Measurements from ENCODE around the gene IP6K3. TPM values are rescaled to one million over a fixed set of nuclear protein-coding genes. Genes with fewer than 3 reads are reported as not detected.

The IP6K3 gene
- total and polyA plus RNA-seq, 2 experiments from 2014 or later = 0.14 to 0.16 TPM

DNA sequence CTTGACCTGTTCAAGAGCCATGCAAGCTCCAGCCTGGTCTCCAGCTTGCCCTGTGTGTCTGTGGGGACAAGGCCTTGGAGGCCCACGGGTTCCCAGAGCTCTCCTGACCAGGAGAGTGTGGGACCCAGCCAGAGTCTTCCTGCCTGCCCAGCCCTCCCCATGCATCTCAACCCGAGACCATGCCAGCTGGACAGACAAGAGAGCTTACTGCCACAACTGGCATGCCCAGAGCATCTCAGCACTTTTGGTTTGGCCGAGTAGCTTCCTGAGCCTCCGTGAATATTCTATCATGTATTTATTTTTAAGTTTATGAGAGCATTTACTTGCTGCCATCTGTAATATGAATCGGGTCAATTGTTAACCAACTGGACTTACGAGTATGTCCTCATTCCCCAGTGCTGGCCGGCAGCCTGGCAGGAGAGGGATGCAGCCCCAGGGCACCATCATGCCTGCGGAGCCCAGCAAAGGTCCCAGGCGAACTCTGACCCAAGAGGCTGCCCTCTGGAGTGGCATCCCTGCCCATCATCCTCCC is 14.9 kb downstream of the IP6K3 start (continued):
- TF ChIP-seq, protein P1, sequence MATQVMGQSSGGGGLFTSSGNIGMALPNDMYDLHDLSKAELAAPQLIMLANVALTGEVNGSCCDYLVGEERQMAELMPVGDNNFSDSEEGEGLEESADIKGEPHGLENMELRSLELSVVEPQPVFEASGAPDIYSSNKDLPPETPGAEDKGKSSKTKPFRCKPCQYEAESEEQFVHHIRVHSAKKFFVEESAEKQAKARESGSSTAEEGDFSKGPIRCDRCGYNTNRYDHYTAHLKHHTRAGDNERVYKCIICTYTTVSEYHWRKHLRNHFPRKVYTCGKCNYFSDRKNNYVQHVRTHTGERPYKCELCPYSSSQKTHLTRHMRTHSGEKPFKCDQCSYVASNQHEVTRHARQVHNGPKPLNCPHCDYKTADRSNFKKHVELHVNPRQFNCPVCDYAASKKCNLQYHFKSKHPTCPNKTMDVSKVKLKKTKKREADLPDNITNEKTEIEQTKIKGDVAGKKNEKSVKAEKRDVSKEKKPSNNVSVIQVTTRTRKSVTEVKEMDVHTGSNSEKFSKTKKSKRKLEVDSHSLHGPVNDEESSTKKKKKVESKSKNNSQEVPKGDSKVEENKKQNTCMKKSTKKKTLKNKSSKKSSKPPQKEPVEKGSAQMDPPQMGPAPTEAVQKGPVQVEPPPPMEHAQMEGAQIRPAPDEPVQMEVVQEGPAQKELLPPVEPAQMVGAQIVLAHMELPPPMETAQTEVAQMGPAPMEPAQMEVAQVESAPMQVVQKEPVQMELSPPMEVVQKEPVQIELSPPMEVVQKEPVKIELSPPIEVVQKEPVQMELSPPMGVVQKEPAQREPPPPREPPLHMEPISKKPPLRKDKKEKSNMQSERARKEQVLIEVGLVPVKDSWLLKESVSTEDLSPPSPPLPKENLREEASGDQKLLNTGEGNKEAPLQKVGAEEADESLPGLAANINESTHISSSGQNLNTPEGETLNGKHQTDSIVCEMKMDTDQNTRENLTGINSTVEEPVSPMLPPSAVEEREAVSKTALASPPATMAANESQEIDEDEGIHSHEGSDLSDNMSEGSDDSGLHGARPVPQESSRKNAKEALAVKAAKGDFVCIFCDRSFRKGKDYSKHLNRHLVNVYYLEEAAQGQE (IDR thresholded peaks at IDR 0.05; ENCODE audit: unreplicated experiment) = no peak
- TF ChIP-seq JUNB (IDR thresholded peaks at IDR 0.05; ENCODE audit: unreplicated experiment) (no peak), EZH2 (IDR thresholded peaks at IDR 0.05; ENCODE audit: low read depth, unreplicated experiment) (no peak), ZNF114 (CRISPR knock-in tag; IDR thresholded peaks at IDR 0.05) (no peak), EZH2phosphoT487 (IDR thresholded peaks at IDR 0.05; ENCODE audit: unreplicated experiment) (no peak), STAT1 (IDR thresholded peaks at IDR 0.05; ENCODE audit: unreplicated experiment) (no peak), POLR2AphosphoS5 (IDR thresholded peaks at IDR 0.05; ENCODE audit: low read depth) (no peak)

DNA sequence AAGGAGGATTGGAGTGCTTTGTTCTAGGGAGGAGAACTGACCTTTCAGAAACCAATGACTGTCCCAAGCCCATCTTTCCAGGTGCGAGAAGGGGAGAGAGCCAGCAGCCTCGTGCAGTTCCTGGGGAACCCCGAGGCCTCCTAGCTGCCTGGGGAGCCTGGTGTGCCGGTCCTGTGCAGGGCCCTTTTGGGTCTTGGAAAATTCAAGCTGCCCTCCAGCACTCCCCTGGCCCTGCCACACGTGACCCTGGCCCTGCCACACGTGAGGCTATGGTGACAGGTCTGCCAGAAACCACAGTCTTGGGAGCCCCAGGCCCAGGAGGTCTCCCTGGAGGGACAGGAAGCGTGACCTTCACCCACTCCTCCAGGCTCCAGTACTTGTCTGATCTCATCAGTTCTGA is 15.7 kb downstream of the IP6K3 start:
- Histone ChIP-seq H3K27me3 (ENCODE audit: insufficient read depth) (no peaks in the 10 kb centered on the region), H2AFZ (0 out of 2 replicates have a peak overlapping the region, but pooled peaks have one; percentile 43), H3F3A (replicated peaks; ENCODE audit: low read depth) (no peaks in the 10 kb centered on the region), H3K79me2 (replicated peaks; ENCODE audit: insufficient read depth) (no peaks in the 10 kb centered on the region), H3K4me3 (no peak overlapping the region), H3K4me1 (ENCODE audit: insufficient read depth) (no peaks in the 10 kb centered on the region), H3K36me3 (ENCODE audit: insufficient read depth) (no peaks in the 10 kb centered on the region), H3K9me2 (ENCODE audit: insufficient read depth) (no peaks in the 10 kb centered on the region), H3K4me2 (no peak overlapping the region), H3K27ac (ENCODE audit: low read depth) (no peak overlapping the region), H4K20me1 (replicated peaks; ENCODE audit: insufficient read depth) (no peaks in the 10 kb centered on the region)
- Mint-ChIP-seq H3K36me3 (ENCODE audit: low read depth) (no peaks in the 10 kb centered on the region), H3K27me3 (ENCODE audit: insufficient read depth, low read depth, poor library complexity) (peaks cover 9% of the 10 kb centered on the region), H3K4me1 (peaks cover 5% of the 10 kb centered on the region; the same call in 2 of the 3 replicates), H3K4me3 (no peak overlapping the region), H3K27ac (no peak overlapping the region), H3K9me3 (no peaks in the 10 kb centered on the region)
- ATAC-seq = no peak
- DNase-seq (ENCODE audit: low spot score) = no peak
- no peak for TF ChIP-seq EZH2 (IDR thresholded peaks at IDR 0.05; ENCODE audit: low read depth, unreplicated experiment)
- no peak for TF ChIP-seq STAT1 (IDR thresholded peaks at IDR 0.05; ENCODE audit: unreplicated experiment)
- TF ChIP-seq, protein P2, sequence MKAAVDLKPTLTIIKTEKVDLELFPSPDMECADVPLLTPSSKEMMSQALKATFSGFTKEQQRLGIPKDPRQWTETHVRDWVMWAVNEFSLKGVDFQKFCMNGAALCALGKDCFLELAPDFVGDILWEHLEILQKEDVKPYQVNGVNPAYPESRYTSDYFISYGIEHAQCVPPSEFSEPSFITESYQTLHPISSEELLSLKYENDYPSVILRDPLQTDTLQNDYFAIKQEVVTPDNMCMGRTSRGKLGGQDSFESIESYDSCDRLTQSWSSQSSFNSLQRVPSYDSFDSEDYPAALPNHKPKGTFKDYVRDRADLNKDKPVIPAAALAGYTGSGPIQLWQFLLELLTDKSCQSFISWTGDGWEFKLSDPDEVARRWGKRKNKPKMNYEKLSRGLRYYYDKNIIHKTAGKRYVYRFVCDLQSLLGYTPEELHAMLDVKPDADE (IDR thresholded peaks at IDR 0.05) = no peak
- TF ChIP-seq, protein P3, sequence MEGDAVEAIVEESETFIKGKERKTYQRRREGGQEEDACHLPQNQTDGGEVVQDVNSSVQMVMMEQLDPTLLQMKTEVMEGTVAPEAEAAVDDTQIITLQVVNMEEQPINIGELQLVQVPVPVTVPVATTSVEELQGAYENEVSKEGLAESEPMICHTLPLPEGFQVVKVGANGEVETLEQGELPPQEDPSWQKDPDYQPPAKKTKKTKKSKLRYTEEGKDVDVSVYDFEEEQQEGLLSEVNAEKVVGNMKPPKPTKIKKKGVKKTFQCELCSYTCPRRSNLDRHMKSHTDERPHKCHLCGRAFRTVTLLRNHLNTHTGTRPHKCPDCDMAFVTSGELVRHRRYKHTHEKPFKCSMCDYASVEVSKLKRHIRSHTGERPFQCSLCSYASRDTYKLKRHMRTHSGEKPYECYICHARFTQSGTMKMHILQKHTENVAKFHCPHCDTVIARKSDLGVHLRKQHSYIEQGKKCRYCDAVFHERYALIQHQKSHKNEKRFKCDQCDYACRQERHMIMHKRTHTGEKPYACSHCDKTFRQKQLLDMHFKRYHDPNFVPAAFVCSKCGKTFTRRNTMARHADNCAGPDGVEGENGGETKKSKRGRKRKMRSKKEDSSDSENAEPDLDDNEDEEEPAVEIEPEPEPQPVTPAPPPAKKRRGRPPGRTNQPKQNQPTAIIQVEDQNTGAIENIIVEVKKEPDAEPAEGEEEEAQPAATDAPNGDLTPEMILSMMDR (conservative IDR thresholded peaks at IDR 0.05; ENCODE audit: low read depth in 2 of 2) = no peak
- no peak for TF ChIP-seq CREB1 (CRISPR knock-in tag; IDR thresholded peaks at IDR 0.05; ENCODE audit: low read depth)
- TF ChIP-seq, protein P4, sequence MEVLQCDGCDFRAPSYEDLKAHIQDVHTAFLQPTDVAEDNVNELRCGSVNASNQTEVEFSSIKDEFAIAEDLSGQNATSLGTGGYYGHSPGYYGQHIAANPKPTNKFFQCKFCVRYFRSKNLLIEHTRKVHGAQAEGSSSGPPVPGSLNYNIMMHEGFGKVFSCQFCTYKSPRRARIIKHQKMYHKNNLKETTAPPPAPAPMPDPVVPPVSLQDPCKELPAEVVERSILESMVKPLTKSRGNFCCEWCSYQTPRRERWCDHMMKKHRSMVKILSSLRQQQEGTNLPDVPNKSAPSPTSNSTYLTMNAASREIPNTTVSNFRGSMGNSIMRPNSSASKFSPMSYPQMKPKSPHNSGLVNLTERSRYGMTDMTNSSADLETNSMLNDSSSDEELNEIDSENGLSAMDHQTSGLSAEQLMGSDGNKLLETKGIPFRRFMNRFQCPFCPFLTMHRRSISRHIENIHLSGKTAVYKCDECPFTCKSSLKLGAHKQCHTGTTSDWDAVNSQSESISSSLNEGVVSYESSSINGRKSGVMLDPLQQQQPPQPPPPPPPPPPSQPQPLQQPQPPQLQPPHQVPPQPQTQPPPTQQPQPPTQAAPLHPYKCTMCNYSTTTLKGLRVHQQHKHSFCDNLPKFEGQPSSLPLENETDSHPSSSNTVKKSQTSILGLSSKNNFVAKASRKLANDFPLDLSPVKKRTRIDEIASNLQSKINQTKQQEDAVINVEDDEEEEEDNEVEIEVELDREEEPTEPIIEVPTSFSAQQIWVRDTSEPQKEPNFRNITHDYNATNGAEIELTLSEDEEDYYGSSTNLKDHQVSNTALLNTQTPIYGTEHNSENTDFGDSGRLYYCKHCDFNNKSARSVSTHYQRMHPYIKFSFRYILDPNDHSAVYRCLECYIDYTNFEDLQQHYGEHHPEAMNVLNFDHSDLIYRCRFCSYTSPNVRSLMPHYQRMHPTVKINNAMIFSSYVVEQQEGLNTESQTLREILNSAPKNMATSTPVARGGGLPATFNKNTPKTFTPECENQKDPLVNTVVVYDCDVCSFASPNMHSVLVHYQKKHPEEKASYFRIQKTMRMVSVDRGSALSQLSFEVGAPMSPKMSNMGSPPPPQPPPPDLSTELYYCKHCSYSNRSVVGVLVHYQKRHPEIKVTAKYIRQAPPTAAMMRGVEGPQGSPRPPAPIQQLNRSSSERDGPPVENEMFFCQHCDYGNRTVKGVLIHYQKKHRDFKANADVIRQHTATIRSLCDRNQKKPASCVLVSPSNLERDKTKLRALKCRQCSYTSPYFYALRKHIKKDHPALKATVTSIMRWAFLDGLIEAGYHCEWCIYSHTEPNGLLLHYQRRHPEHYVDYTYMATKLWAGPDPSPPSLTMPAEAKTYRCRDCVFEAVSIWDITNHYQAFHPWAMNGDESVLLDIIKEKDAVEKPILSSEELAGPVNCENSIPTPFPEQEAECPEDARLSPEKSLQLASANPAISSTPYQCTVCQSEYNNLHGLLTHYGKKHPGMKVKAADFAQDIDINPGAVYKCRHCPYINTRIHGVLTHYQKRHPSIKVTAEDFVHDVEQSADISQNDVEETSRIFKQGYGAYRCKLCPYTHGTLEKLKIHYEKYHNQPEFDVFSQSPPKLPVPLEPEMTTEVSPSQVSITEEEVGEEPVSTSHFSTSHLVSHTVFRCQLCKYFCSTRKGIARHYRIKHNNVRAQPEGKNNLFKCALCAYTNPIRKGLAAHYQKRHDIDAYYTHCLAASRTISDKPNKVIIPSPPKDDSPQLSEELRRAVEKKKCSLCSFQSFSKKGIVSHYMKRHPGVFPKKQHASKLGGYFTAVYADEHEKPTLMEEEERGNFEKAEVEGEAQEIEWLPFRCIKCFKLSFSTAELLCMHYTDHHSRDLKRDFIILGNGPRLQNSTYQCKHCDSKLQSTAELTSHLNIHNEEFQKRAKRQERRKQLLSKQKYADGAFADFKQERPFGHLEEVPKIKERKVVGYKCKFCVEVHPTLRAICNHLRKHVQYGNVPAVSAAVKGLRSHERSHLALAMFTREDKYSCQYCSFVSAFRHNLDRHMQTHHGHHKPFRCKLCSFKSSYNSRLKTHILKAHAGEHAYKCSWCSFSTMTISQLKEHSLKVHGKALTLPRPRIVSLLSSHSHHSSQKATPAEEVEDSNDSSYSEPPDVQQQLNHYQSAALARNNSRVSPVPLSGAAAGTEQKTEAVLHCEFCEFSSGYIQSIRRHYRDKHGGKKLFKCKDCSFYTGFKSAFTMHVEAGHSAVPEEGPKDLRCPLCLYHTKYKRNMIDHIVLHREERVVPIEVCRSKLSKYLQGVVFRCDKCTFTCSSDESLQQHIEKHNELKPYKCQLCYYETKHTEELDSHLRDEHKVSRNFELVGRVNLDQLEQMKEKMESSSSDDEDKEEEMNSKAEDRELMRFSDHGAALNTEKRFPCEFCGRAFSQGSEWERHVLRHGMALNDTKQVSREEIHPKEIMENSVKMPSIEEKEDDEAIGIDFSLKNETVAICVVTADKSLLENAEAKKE (CRISPR knock-in tag; IDR thresholded peaks at IDR 0.05) = no peak
- TF ChIP-seq EZH2phosphoT487 (IDR thresholded peaks at IDR 0.05; ENCODE audit: unreplicated experiment) = no peak
- no peak for TF ChIP-seq ZNF331 (CRISPR knock-in tag; IDR thresholded peaks at IDR 0.05; ENCODE audit: low read depth)

All from GM23338 (cell line).